HG03565 (cell line): ENCODE data around the gene NT5DC2.

Source experiments
- ATAC-seq: cut with Tn5 transposase; IDR thresholded peaks from one replicate; pipeline ENCODE4 v1.9.1; 2021; ENCODE audit warnings: mild to moderate bottlenecking, moderate library complexity; ENCODE audit not compliant: unreplicated experiment

NT5DC2 gene

DNA sequence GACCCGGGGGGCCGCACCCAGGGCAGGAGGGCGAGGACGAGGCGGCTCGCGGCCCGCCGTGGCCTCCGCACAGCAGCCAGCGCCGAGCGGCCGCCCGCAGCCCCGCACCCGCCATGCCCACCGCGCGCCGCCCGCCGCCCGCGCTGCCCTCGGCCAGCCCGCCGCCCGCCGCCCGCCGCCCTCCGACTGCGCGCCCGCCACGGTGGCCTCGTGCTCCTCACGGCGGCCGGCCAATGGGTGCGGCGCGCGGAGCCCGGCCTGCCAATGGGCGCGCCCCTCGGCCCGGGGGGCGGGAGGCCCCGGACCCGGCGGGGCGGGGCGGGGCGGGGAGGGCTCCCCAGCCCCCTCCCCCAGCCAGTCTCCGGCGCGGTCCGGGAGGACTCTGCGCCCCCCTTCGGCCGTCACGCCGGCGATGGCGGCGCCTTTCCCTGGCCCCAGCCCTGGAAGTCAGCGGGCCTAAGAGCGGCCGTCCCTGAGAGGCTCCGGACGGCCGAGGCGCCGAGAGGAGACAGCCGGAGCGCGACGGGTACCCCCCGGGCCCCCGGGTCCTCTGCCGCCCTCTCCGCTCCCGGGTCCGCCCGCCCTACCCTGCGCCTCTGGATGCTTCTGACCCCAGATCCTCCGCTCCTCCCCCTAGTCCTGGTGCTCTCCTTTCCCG is at the start of gene NT5DC2:
NT5DC2 (minus strand) TSS at position 235 of the 658 bp plus-strand sequence; CDS start at position 115, 120 bp downstream.
- no peak for ATAC-seq

- no peak for ATAC-seq
Observed at GRCh38 chr3:52574056-52574965, 40.7 kb upstream of the NT5DC2 start.

GRCh38 chr3:52572221-52572620 is 38.6 kb upstream of the NT5DC2 start:
- ATAC-seq, result no peak

DNA sequence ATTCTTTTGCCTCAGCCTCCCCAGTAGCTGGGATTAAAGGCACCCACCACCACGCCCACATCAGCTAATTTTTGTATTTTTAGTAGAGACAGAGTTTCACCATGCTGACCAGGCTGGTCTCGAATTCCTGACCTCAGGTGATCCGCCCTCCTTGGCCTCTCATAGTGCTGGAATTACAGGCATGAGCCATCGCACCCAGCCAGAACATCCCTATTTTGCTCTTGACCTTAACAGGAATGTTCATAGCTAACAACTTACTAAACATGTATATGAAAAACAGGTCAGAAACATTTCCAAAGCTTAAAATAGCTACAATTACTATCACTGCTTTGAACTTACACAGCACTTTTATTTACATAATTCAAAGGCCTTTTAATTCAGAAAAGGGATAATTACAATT is 36.4 kb upstream of the NT5DC2 start:
- no peak for ATAC-seq

DNA sequence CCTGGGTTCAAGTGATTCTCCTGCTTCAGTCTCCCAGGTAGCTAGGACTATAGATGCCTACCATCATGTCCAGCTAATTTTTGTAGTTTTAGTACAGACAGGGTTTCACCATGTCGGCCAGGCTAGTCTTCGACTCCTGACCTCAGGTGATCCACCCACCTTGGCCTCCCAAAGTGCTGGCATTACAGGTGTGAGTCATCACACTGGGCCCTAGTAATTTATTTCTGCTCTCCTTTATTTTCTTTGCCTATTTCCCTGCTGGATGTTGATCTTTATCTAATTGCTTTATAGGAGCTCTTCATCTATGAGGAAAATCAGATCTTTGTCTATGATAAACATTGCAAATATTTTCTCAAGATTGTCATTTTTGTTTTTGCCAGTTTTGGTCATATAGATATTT is 34.4 kb upstream of the NT5DC2 start:
- ATAC-seq, result no peak

DNA sequence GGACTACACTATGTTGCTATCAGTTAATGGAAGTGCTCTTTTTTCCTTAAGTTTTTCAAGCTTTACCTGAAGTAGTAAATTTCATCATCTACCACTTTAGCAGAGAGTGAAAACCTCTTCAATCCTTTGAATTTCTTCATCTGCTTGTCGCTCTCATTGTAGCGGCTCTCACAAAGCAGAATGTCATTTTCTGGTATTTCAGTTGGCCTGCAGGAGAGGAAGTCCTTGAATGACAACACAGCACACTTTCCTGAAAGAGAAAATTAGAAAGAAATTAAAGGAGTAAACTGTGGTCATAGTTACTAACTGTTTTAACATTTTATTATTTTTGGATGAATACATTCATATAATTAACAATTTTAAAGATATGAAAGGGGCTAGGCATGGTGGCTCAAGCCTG is 30.3 kb upstream of the NT5DC2 start:
- ATAC-seq, result no peak

GRCh38 chr3:52561028-52561747 is 27.5 kb upstream of the NT5DC2 start:
- ATAC-seq, result no peak

DNA sequence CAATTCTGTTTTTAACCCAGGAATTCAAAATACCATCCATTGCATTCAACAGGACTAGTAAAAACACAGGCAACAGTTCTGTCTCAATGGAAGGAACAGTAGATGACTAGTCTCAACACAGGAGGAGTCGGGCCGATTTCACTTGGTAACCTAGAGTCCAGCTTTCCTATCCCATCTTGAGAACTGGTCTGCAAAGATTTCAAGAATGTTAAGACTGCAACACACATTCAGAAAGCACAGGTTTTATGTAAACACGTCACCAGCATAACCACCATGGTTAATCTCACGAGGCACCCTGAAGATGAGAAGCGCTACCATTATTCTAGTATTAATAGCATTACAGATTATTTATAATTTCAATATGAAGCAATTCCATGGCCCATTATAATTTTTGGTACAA is 24.8 kb upstream of the NT5DC2 start:
- no peak for ATAC-seq

- no peak for ATAC-seq
Observed at GRCh38 chr3:52557011-52557960, 23.6 kb upstream of the NT5DC2 start.

GRCh38 chr3:52555056-52555455 is 21.4 kb upstream of the NT5DC2 start:
- ATAC-seq, result no peak

- ATAC-seq, result no peak
Observed at GRCh38 chr3:52554026-52554755, 20.5 kb upstream of the NT5DC2 start.

DNA sequence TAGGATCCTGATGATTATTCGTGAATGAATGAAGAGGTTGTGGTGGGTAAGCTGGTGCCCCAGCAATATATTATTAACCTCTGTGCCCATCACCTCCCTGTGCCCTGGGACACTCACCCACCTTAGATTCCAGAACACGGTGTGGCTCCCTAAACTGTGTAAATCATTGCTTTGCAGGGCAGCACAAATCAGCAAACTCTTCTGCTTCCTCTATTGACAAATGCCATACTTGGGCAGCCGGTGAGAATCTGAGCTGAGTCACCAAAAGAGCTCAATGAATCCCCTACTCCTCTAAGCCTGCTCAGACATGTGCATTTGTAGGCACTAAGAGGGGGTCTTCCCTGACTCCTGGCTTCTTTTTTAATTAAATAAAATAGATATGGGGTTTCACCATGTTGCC is 18.4 kb upstream of the NT5DC2 start:
- no peak for ATAC-seq

- ATAC-seq, result no peak
Observed at GRCh38 chr3:52551118-52551517, 17.5 kb upstream of the NT5DC2 start.

DNA sequence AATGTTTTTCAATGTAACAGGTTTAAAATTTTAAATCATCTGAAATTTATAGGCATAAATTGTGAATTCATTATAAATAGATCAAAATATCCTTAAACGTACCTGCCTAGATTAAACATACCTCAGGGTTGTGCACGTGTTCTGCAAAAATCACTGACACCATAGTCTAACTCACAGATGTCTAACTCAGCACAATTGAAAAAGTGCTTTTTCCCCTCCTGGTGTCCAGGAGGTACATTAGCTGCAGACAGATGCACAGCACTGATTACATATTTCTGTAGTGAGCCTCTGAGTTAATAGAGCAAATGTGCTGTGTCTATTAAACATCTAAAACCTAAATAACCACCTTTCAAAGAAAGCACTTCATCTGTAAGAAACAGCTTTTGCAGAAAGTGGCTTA is 13.5 kb upstream of the NT5DC2 start:
- ATAC-seq, result no peak

DNA sequence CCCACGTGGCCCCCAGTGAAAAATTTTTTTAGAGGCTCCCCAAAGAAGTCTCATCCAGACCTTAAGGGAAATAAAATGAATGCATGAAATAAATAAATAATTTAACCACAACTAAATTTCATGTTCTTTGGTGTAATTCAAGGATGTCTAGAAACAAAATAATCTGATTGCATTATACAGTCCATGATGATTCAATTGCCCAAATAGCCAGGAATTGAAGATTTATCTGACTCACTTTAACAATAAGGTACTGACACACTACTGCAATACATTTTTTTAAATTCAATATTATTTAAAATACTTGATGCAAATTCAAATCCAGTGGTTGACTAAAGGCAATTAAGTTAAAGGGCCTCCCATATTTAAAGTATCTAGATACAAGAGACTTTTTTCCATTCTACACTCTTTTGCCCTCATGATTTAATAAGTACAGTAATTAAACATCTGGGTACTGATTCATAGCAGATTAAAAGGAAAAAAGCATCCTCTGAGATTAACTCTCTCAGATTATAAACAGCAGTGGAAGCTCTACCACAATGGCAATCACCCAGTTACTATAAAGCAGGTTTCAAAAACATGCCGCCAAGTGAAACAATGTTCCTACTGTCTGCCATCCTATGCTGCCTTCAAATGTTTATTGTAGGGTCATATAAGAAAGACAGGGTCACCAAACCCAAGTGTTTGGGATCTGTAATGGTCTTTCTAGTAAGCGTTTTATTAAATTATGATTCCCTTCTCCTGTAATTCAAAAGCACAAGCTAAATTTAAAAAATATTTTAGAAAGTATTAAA is 12.6 kb upstream of the NT5DC2 start:
- no peak for ATAC-seq

- ATAC-seq, result no peak
Observed at GRCh38 chr3:52544937-52545336, 11.3 kb upstream of the NT5DC2 start.

- no peak for ATAC-seq
Observed at GRCh38 chr3:52541050-52541449, 7.4 kb upstream of the NT5DC2 start.

- no peak for ATAC-seq
Observed at GRCh38 chr3:52539010-52539653, 5.5 kb upstream of the NT5DC2 start.
